K562 (cell line): ENCODE results near the gene WFDC2. TPM values are rescaled to one million over a fixed set of nuclear protein-coding genes. Genes with fewer than 3 reads are reported as not detected.

Experiments
- ATAC-seq: fragments of 200-7000 bp; cut with Tn5 transposase; 3 replicates; pipeline ENCODE4 v1.9.1; 2020; ENCODE audit warnings: moderate library complexity
- BruUV-seq: library from RNA; stranded (reverse); fragments of 400-500 nt; replicated peaks from 2 replicates; lab custom pipeline; 2021; lab: Mats Ljungman, UMichigan
- CTCF ChIA-PET: fragments of 300-600 bp; formaldehyde crosslinking; extraction: SDS; loops from one replicate; lab custom pipeline; 2021; ENCODE audit warnings: low intra/inter-chr PET ratio; lab: Yijun Ruan, JAX
- POLR2A ChIA-PET: fragments of 300-600, 350-650 bp; sonication (Branson Sonifier 250); formaldehyde crosslinking; extraction: SDS; loops from one replicate; lab custom pipeline; 2021; ENCODE audit warnings: antibody characterized with exemption, inconsistent platforms; lab: Yijun Ruan, JAX
- DNase-seq, 4 experiments: peaks; one replicate each; pipeline versions ENCODE4 v3.0.0 to v3.0.0-alpha.2; 2011 to 2018; ENCODE audit warnings: low spot score in 3 of 4, mixed read lengths in 3 of 4; ENCODE audit errors: extremely low read depth in 1 of 4
- FAIRE-seq: peaks from 2 replicates; lab custom pipeline; 2011; peaks lifted over from hg19 to GRCh38; lab: Jason Lieb, UNC
- H2AFZ ChIP-seq: 2 replicates; pipeline ENCODE4 v1.6.0; 2011; ENCODE audit warnings: low read depth, low read length, control low read depth, inconsistent platforms
- H3K27ac ChIP-seq: fragments of 200-600 bp; 3 replicates; pipeline ENCODE4 v1.8.0; 2011; ENCODE audit warnings: low read depth, mild to moderate bottlenecking, control low read depth, inconsistent platforms, low read length, moderate library complexity, mixed read lengths; ENCODE audit errors: extremely low read depth
- H3K27me3 ChIP-seq, 2 experiments: fragments of 300-600 bp in 1 of 2; 2 replicates in 1 of 2; 3 replicates in 1 of 2; pipeline versions ENCODE4 v1.6.0 to v1.8.0; 2011; ENCODE audit warnings: inconsistent platforms in 2 of 2, low read length in 2 of 2, mild to moderate bottlenecking in 1 of 2, mixed read lengths in 1 of 2, moderate library complexity in 1 of 2; ENCODE audit not compliant: control insufficient read depth in 2 of 2, insufficient read depth in 2 of 2
- H3K36me3 ChIP-seq: fragments of 300-600 bp; 3 replicates; pipeline ENCODE4 v1.8.0; 2011; ENCODE audit warnings: mild to moderate bottlenecking, low read length, inconsistent platforms; ENCODE audit not compliant: control insufficient read depth, insufficient read depth
- H3K4me1 ChIP-seq, 2 experiments: fragments of 200-600 bp in 1 of 2; replicated peaks in 1 of 2; 2 replicates in 1 of 2; 3 replicates in 1 of 2; pipeline versions ENCODE4 v1.5.1 to v1.8.0; 2011; ENCODE audit warnings: inconsistent platforms in 2 of 2, low read length in 2 of 2, mild to moderate bottlenecking in 1 of 2, mixed read lengths in 1 of 2, moderate library complexity in 1 of 2; ENCODE audit not compliant: control insufficient read depth in 2 of 2, insufficient read depth in 2 of 2
- H3K4me2 ChIP-seq: 2 replicates; pipeline ENCODE4 v1.6.1; 2011; ENCODE audit warnings: low read length, control low read depth, inconsistent platforms, mixed read lengths; ENCODE audit not compliant: insufficient read depth
- H3K4me3 ChIP-seq: fragments of 200-600 bp; sonication (generic), shearing (Covaris generic); 2 replicates; pipeline ENCODE4 v1.5.1; 2016; ENCODE audit warnings: control low read depth, inconsistent platforms
- H3K79me2 ChIP-seq: fragments of 200-600 bp; 3 replicates; pipeline ENCODE4 v1.8.0; 2011; ENCODE audit warnings: low read length, inconsistent platforms; ENCODE audit not compliant: control insufficient read depth, insufficient read depth
- H3K9ac ChIP-seq, 2 experiments: 2 replicates each; pipeline versions ENCODE4 v1.6.0 to v1.6.1; 2011; ENCODE audit warnings: low read depth in 2 of 2, low read length in 2 of 2, control low read depth in 1 of 2, inconsistent platforms in 1 of 2, mild to moderate bottlenecking in 1 of 2, mixed read lengths in 1 of 2; ENCODE audit not compliant: insufficient read depth in 1 of 2
- H3K9me1 ChIP-seq: one replicate; pipeline ENCODE4 v1.6.0; 2011; ENCODE audit warnings: inconsistent platforms, mild to moderate bottlenecking, low read length, moderate library complexity; ENCODE audit not compliant: control insufficient read depth, insufficient read depth
- H3K9me3 ChIP-seq: replicated peaks from 2 replicates; pipeline ENCODE4 v1.5.1; 2011; ENCODE audit warnings: low read depth, low read length, inconsistent platforms; ENCODE audit not compliant: control insufficient read depth, insufficient read depth
- H4K20me1 ChIP-seq: replicated peaks from 2 replicates; pipeline ENCODE4 v1.6.1; 2011; ENCODE audit warnings: low read length, inconsistent platforms, mixed read lengths; ENCODE audit not compliant: control insufficient read depth, insufficient read depth
- ASH1L ChIP-seq: fragments of 450-650 bp; IDR thresholded peaks from 2 replicates; pipeline ENCODE4 v1.6.1; 2018; ENCODE audit warnings: borderline replicate concordance, mild to moderate bottlenecking, low read depth; ENCODE audit not compliant: partially characterized antibody
- CBX2 ChIP-seq: fragments of 200-600 bp; sonication (generic); IDR thresholded peaks from one replicate; pipeline ENCODE4 v1.6.1; 2012; ENCODE audit warnings: mild to moderate bottlenecking, low read length, inconsistent platforms; ENCODE audit not compliant: insufficient read depth, poor library complexity, severe bottlenecking
- DACH1 ChIP-seq: fragments of 450-650 bp; IDR thresholded peaks from 2 replicates; pipeline ENCODE4 v1.6.1; 2018; ENCODE audit not compliant: partially characterized antibody
- ERF ChIP-seq: fragments of 450-650 bp; formaldehyde crosslinking; IDR thresholded peaks from 2 replicates; pipeline ENCODE4 v1.4.0; 2020; ENCODE audit warnings: mild to moderate bottlenecking, mixed read lengths
- JUNB ChIP-seq: fragments of 450-650 bp; formaldehyde crosslinking; conservative IDR thresholded peaks from 2 replicates; pipeline ENCODE4 v1.4.0; 2020; ENCODE audit warnings: mild to moderate bottlenecking
- MAFG ChIP-seq: fragments of 450-650 bp; conservative IDR thresholded peaks from 2 replicates; pipeline ENCODE4 v1.6.1; 2016; ENCODE audit warnings: missing genetic modification characterization, missing compliant biosample characterization
- MYC ChIP-seq, 2 experiments: fragments of 250-450 bp in 1 of 2; sonication (Bioruptor Pico) in 1 of 2; IDR thresholded peaks; 2 replicates each; pipeline versions ENCODE4 v1.5.1 to v1.6.1; 2012 to 2021; ENCODE audit warnings: low read depth in 2 of 2, borderline replicate concordance in 1 of 2, improper control_type of control experiment in 1 of 2, low read length in 1 of 2, mild to moderate bottlenecking in 1 of 2, moderate library complexity in 1 of 2
- PHF21A ChIP-seq: fragments of 450-650 bp; IDR thresholded peaks from 2 replicates; pipeline ENCODE4 v1.6.1; 2017; ENCODE audit warnings: low read depth, borderline replicate concordance
- POLR2G ChIP-seq: fragments of 200-400 bp; formaldehyde crosslinking; IDR thresholded peaks from 2 replicates; pipeline ENCODE4 v1.6.1; 2017; ENCODE audit warnings: low read depth, mild to moderate bottlenecking, antibody characterized with exemption, low read length, moderate library complexity
- TAF1 ChIP-seq: IDR thresholded peaks from 2 replicates; pipeline ENCODE4 v1.6.1; 2011; ENCODE audit warnings: mild to moderate bottlenecking, low read length, moderate library complexity; ENCODE audit not compliant: insufficient read depth, control insufficient read depth, severe bottlenecking; ENCODE audit errors: extremely low read depth
- TCF7L2 ChIP-seq: fragments of 150-350 bp; IDR thresholded peaks from 2 replicates; pipeline ENCODE4 v1.6.1; 2016; ENCODE audit warnings: low read depth, mild to moderate bottlenecking, low read length, moderate library complexity
- THRB ChIP-seq: fragments of 450-650 bp; formaldehyde crosslinking; conservative IDR thresholded peaks from 2 replicates; pipeline ENCODE4 v1.4.0; 2022; ENCODE audit warnings: mild to moderate bottlenecking, missing genetic modification characterization
- ZNF143 ChIP-seq: sonication (generic); formaldehyde crosslinking; IDR thresholded peaks from 2 replicates; pipeline ENCODE4 v1.9.0; 2022; ENCODE audit warnings: mild to moderate bottlenecking, missing genetic modification reagents
- ZNF592 ChIP-seq: fragments of 450-650 bp; IDR thresholded peaks from 2 replicates; pipeline ENCODE4 v1.6.1; 2017; ENCODE audit warnings: antibody characterized with exemption, mild to moderate bottlenecking
- ZNF79 ChIP-seq: fragments of 250-450 bp; sonication (Bioruptor Pico); IDR thresholded peaks from 2 replicates; pipeline ENCODE4 v1.4.0; 2020; ENCODE audit warnings: low read depth, mild to moderate bottlenecking, moderate library complexity
- WGBS: fragments of 100-300 bp; shearing (Covaris generic); methylation state at CpG from one replicate; pipeline ENCODE4 v1.1.6; 2016; ENCODE audit warnings: low coverage, mixed read lengths; ENCODE audit not compliant: insufficient coverage; ENCODE audit errors: missing lambda C conversion rate; 5-methylcytosine and 5-hydroxymethylcytosine counted together
- in situ Hi-C: fragments of 300-500 bp; cut with MboI; formaldehyde crosslinking; loops from 4 replicates; pipeline ENCODE4 v1.15.0; 2018; ENCODE audit warnings: inconsistent platforms, mixed read lengths
- intact Hi-C: fragments of 100-400 bp; cut with micrococcal nuclease; formaldehyde crosslinking; loops from 2 replicates; pipeline ENCODE4 v1.14.2; 2022
- polyA plus RNA-seq, 8 experiments: library from polyadenylated mRNA; depleted of rRNA in 4 of 8; stranded (reverse) in 5 of 8; unstranded in 3 of 8; fragments of >200 nt; fragmentation: Nextera tagmentation in 2 of 8; fragmentation: Illumina TruSeq in 1 of 8; extraction: Ambion mirVana in 2 of 8; extraction: Trizol in 1 of 8; gene quantifications; 2 replicates each; pipeline versions ENCODE4 v1.2.1 to v1.2.3, GENCODE V29; 2011 to 2014; ENCODE audit warnings: inconsistent platforms in 1 of 8, missing spikeins in 1 of 8
- total RNA-seq, 7 experiments: library from RNA; depleted of rRNA in 6 of 7; stranded (reverse); fragments of >200 nt in 6 of 7; fragmentation: Illumina TruSeq in 2 of 7; extraction: Trizol in 2 of 7; gene quantifications; 2 replicates each; pipeline versions ENCODE4 v1.2.1 to v1.2.3, GENCODE V29; 2011 to 2021; ENCODE audit warnings: low replicate concordance in 1 of 7

WFDC2 gene
- total and polyA plus RNA-seq, 9 of the 15 experiments (the other 6 are each of a cell fraction or from before 2014, with no cell fraction given) = not detected

- in situ Hi-C loops (loop anchor here (5.0 kb wide), 2 partner anchors 65 to 115 kb away; no protein-coding TSS in a partner anchor), intact Hi-C loops (loop anchor here (1.0 to 2.0 kb wide), 3 partner anchors 63 to 114 kb away; partner anchors contain the start of gene SYS1)
- peak overlapping the region; percentile 63 to 90; a peak in 3 of 4 replicates for H3K9ac ChIP-seq
- ChIA-PET POLR2A (interaction anchor here (0.8 to 2.0 kb wide), 17 partner anchors 10 to 121 kb away, joined by 3 to 14 read pairs (median 5); partner anchors contain the start of genes PIGT, SDC4 and SYS1), CTCF (interaction anchor here (1.9 to 3.8 kb wide), 4 partner anchors 63 to 117 kb away, joined by 12 to 33 read pairs (median 20); partner anchors contain the start of gene SYS1)
- H3K27me3 ChIP-seq = no peaks in the 10 kb centered on the region
- H3K4me3 ChIP-seq = peak overlapping the region; percentile 38
- peak overlapping the region; percentile 79 for H2AFZ ChIP-seq
- peaks cover 3 to 6% of the 10 kb centered on the region in 2 experiments; a peak in 2 of 5 replicates for H3K4me1 ChIP-seq
- FAIRE-seq = peak; percentile 96
- no TSS peak for BruUV-seq
- H3K27ac ChIP-seq = no peak overlapping the region
- ATAC-seq = peak; percentile 100
- peak; percentile 87 to 88 (median 88) for DNase-seq
- no peaks in the 10 kb centered on the region for H3K79me2 ChIP-seq
- H3K36me3 ChIP-seq = no peaks in the 10 kb centered on the region
- no peaks in the 10 kb centered on the region for H3K9me1 ChIP-seq
- peak overlapping the region; percentile 71 for H3K4me2 ChIP-seq
- no peaks in the 10 kb centered on the region for H3K9me3 ChIP-seq
- 9% methylated on average over 31 of the region's 33 CpGs for WGBS
- no peaks in the 10 kb centered on the region for H4K20me1 ChIP-seq
- no peak for TF ChIP-seq MAFG (tag)
- no peak for TF ChIP-seq ASH1L
- no peak for TF ChIP-seq DACH1
- no peak for TF ChIP-seq THRB (CRISPR knock-in tag)
- TF ChIP-seq MYC (IDR thresholded peaks at IDR 0.05; ENCODE audit: low read depth, low read length) = no peak
- no peak for TF ChIP-seq MYC (CRISPR knock-in tag; IDR thresholded peaks at IDR 0.05; ENCODE audit: borderline replicate concordance, low read depth)
- TF ChIP-seq CBX2 = no peak
- TF ChIP-seq TAF1 = no peak
- no peak for TF ChIP-seq ZNF143 (CRISPR knock-in tag)
- no peak for TF ChIP-seq JUNB
- TF ChIP-seq TCF7L2 = no peak
- no peak for TF ChIP-seq ERF (CRISPR knock-in tag)
- no peak for TF ChIP-seq ZNF592
- TF ChIP-seq POLR2G = peak; percentile 69
- 0 out of 2 replicates have a peak, but pooled peaks have one; percentile 49 for TF ChIP-seq PHF21A
- no peak for TF ChIP-seq ZNF79 (CRISPR knock-in tag)
Observed at GRCh38 chr20:45436732-45437485, 32.6 kb upstream of the WFDC2 start.
